ENCODE measurements around the gene COPS6. TPM values are rescaled to one million over a fixed set of nuclear protein-coding genes. Genes with fewer than 3 reads are reported as not detected.
A peak's percentile ranks its signal among the peaks of the same experiment; 100 is the strongest.

COPS6 gene
- total and polyA plus RNA-seq, 2 donors, result 49.1 to 81.1 TPM

- Histone ChIP-seq H3K36me3 (ENCODE audit: control insufficient read depth in 2 of 2, insufficient read depth in 2 of 2, low read length in 1 of 2) (peaks cover 8 to 9% of the 10 kb centered on the region in 2 donors), H3K27ac (ENCODE audit: low read depth in 1 of 2, low read length in 1 of 2) (peak within 1 kb of the TSS; percentile 89 to 95), H3K9me3 (ENCODE audit: control insufficient read depth in 2 of 2, insufficient read depth in 1 of 2, low read length in 1 of 2) (peaks cover 0 to 10% of the 10 kb centered on the region in 2 donors), H3K4me1 (ENCODE audit: control insufficient read depth in 2 of 2, insufficient read depth in 2 of 2, low read length in 2 of 2) (peaks cover 8 to 20% of the 10 kb centered on the region in 2 donors), H3K4me3 (ENCODE audit: low read length in 2 of 2) (peak within 1 kb of the TSS; percentile 75 to 91), H3K27me3 (ENCODE audit: control insufficient read depth in 2 of 2, insufficient read depth in 1 of 2, low read length in 1 of 2) (no peaks in the 10 kb centered on the region)
- under 1% methylated on average over 49 of the region's 49 CpGs for WGBS
- DNase-seq (ENCODE audit: low read depth in 6 of 9, low spot score in 9 of 9), result peak; percentile 89 to 98 (median 94)
Measured at GRCh38 chr7:100119072-100119969, 30.6 kb downstream of the COPS6 start, which contains the start of the genes CNPY4 and TAF6. TSS of gene CNPY4 (plus strand) at chr7:100119634. CDS start at chr7:100119745, 111 bp downstream. TSS of gene TAF6 (minus strand) at chr7:100119358. CDS start at chr7:100114209, 5,149 bp downstream.

GRCh38 chr7:100119970-100120732 is 31.4 kb downstream of the COPS6 start:
- peak in 8 of 9 donors; percentile 38 to 85 (median 64) for DNase-seq (ENCODE audit: low read depth in 6 of 9, low spot score in 9 of 9)

GRCh38 chr7:100120733-100121036 is 31.9 kb downstream of the COPS6 start:
- no peak for DNase-seq (ENCODE audit: low read depth in 6 of 9, low spot score in 9 of 9)
- H3K4me1 ChIP-seq (ENCODE audit: control insufficient read depth in 2 of 2, insufficient read depth in 2 of 2, low read length in 2 of 2), result peaks cover 11 to 33% of the 10 kb centered on the region in 2 donors
- no peaks in the 10 kb centered on the region for H3K27me3 ChIP-seq (ENCODE audit: control insufficient read depth in 2 of 2, insufficient read depth in 1 of 2, low read length in 1 of 2)
- H3K4me3 ChIP-seq (ENCODE audit: low read length in 2 of 2), result peak overlapping the region; percentile 75 to 91
- 85% methylated on average over 1 of the region's 1 CpG for WGBS
- H3K9me3 ChIP-seq (ENCODE audit: control insufficient read depth in 2 of 2, insufficient read depth in 1 of 2, low read length in 1 of 2), result peaks cover 0 to 10% of the 10 kb centered on the region in 2 donors
- H3K36me3 ChIP-seq (ENCODE audit: control insufficient read depth in 2 of 2, insufficient read depth in 2 of 2, low read length in 1 of 2), result peaks cover 9 to 16% of the 10 kb centered on the region in 2 donors
- peak overlapping the region in 1 of 2 donors; percentile 95 for H3K27ac ChIP-seq (ENCODE audit: low read depth in 1 of 2, low read length in 1 of 2)

More at GRCh38 chr7:100119970-100120732, 31.4 kb downstream of the COPS6 start:
- H3K4me1 ChIP-seq (ENCODE audit: control insufficient read depth in 2 of 2, insufficient read depth in 2 of 2, low read length in 2 of 2), result peaks cover 8 to 27% of the 10 kb centered on the region in 2 donors
- H3K27ac ChIP-seq (ENCODE audit: low read depth in 1 of 2, low read length in 1 of 2), result peak overlapping the region; percentile 89 to 95
- no peaks in the 10 kb centered on the region for H3K27me3 ChIP-seq (ENCODE audit: control insufficient read depth in 2 of 2, insufficient read depth in 1 of 2, low read length in 1 of 2)
- peak overlapping the region; percentile 75 to 91 for H3K4me3 ChIP-seq (ENCODE audit: low read length in 2 of 2)
- peaks cover 0 to 10% of the 10 kb centered on the region in 2 donors for H3K9me3 ChIP-seq (ENCODE audit: control insufficient read depth in 2 of 2, insufficient read depth in 1 of 2, low read length in 1 of 2)
- peaks cover 9 to 15% of the 10 kb centered on the region in 2 donors for H3K36me3 ChIP-seq (ENCODE audit: control insufficient read depth in 2 of 2, insufficient read depth in 2 of 2, low read length in 1 of 2)
- 31% methylated on average over 19 of the region's 19 CpGs for WGBS

GRCh38 chr7:100122067-100122466 is 33.3 kb downstream of the COPS6 start:
- Histone ChIP-seq H3K4me1 (ENCODE audit: control insufficient read depth in 2 of 2, insufficient read depth in 2 of 2, low read length in 2 of 2) (peaks cover 11 to 40% of the 10 kb centered on the region in 2 donors), H3K27me3 (ENCODE audit: control insufficient read depth in 2 of 2, insufficient read depth in 1 of 2, low read length in 1 of 2) (no peaks in the 10 kb centered on the region), H3K36me3 (ENCODE audit: control insufficient read depth in 2 of 2, insufficient read depth in 2 of 2, low read length in 1 of 2) (peaks cover 9 to 13% of the 10 kb centered on the region in 2 donors), H3K27ac (ENCODE audit: low read depth in 1 of 2, low read length in 1 of 2) (no peak overlapping the region), H3K4me3 (ENCODE audit: low read length in 2 of 2) (no peak overlapping the region), H3K9me3 (ENCODE audit: control insufficient read depth in 2 of 2, insufficient read depth in 1 of 2, low read length in 1 of 2) (peaks cover 0 to 10% of the 10 kb centered on the region in 2 donors)
- WGBS, result 96% methylated on average over 13 of the region's 13 CpGs
- DNase-seq (ENCODE audit: low read depth in 6 of 9, low spot score in 9 of 9), result no peak

- no peak overlapping the region for H3K4me3 ChIP-seq (ENCODE audit: low read length in 2 of 2)
- H3K27me3 ChIP-seq (ENCODE audit: control insufficient read depth in 2 of 2, insufficient read depth in 1 of 2, low read length in 1 of 2), result no peaks in the 10 kb centered on the region
- WGBS, result 100% methylated on average over 1 of the region's 1 CpG
- DNase-seq (ENCODE audit: low read depth in 6 of 9, low spot score in 9 of 9), result no peak
- H3K9me3 ChIP-seq (ENCODE audit: control insufficient read depth in 2 of 2, insufficient read depth in 1 of 2, low read length in 1 of 2), result peaks cover 0 to 10% of the 10 kb centered on the region in 2 donors
- H3K36me3 ChIP-seq (ENCODE audit: control insufficient read depth in 2 of 2, insufficient read depth in 2 of 2, low read length in 1 of 2), result peaks cover 9 to 13% of the 10 kb centered on the region in 2 donors
- H3K27ac ChIP-seq (ENCODE audit: low read depth in 1 of 2, low read length in 1 of 2), result no peak overlapping the region
- H3K4me1 ChIP-seq (ENCODE audit: control insufficient read depth in 2 of 2, insufficient read depth in 2 of 2, low read length in 2 of 2), result peaks cover 11 to 40% of the 10 kb centered on the region in 2 donors
Measured at GRCh38 chr7:100122568-100122967, 33.8 kb downstream of the COPS6 start.

- H3K4me1 ChIP-seq (ENCODE audit: control insufficient read depth in 2 of 2, insufficient read depth in 2 of 2, low read length in 2 of 2), result peaks cover 15 to 45% of the 10 kb centered on the region in 2 donors
- peaks cover 9 to 13% of the 10 kb centered on the region in 2 donors for H3K36me3 ChIP-seq (ENCODE audit: control insufficient read depth in 2 of 2, insufficient read depth in 2 of 2, low read length in 1 of 2)
- WGBS, result 89% methylated on average over 4 of the region's 4 CpGs
- H3K27me3 ChIP-seq (ENCODE audit: control insufficient read depth in 2 of 2, insufficient read depth in 1 of 2, low read length in 1 of 2), result no peaks in the 10 kb centered on the region
- H3K4me3 ChIP-seq (ENCODE audit: low read length in 2 of 2), result no peak overlapping the region
- peaks cover 0 to 4% of the 10 kb centered on the region in 2 donors for H3K9me3 ChIP-seq (ENCODE audit: control insufficient read depth in 2 of 2, insufficient read depth in 1 of 2, low read length in 1 of 2)
- H3K27ac ChIP-seq (ENCODE audit: low read depth in 1 of 2, low read length in 1 of 2), result peak overlapping the region in 1 of 2 donors; percentile 8
- DNase-seq (ENCODE audit: low read depth in 6 of 9, low spot score in 9 of 9), result no peak
Measured at GRCh38 chr7:100124301-100125230, 35.8 kb downstream of the COPS6 start.

- H3K36me3 ChIP-seq (ENCODE audit: control insufficient read depth in 2 of 2, insufficient read depth in 2 of 2, low read length in 1 of 2), result peaks cover 9 to 13% of the 10 kb centered on the region in 2 donors
- WGBS, result 17% methylated on average over 29 of the region's 29 CpGs
- peaks cover 11 to 39% of the 10 kb centered on the region in 2 donors for H3K4me1 ChIP-seq (ENCODE audit: control insufficient read depth in 2 of 2, insufficient read depth in 2 of 2, low read length in 2 of 2)
- H3K9me3 ChIP-seq (ENCODE audit: control insufficient read depth in 2 of 2, insufficient read depth in 1 of 2, low read length in 1 of 2), result no peaks in the 10 kb centered on the region
- DNase-seq (ENCODE audit: low read depth in 6 of 9, low spot score in 9 of 9), result peak in 1 of 9 donors; percentile 23
- peak overlapping the region; percentile 71 to 92 for H3K4me3 ChIP-seq (ENCODE audit: low read length in 2 of 2)
- peak overlapping the region; percentile 95 to 100 for H3K27ac ChIP-seq (ENCODE audit: low read depth in 1 of 2, low read length in 1 of 2)
- no peaks in the 10 kb centered on the region for H3K27me3 ChIP-seq (ENCODE audit: control insufficient read depth in 2 of 2, insufficient read depth in 1 of 2, low read length in 1 of 2)
Measured at GRCh38 chr7:100126239-100126930, 37.6 kb downstream of the COPS6 start.
